ENCODE results near the gene OR1D5. TPM values are rescaled to one million over a fixed set of nuclear protein-coding genes. Genes with fewer than 3 reads are reported as not detected.

The OR1D5 gene
- total and polyA plus RNA-seq, 2 of the 8 experiments (the other 6 are each of a cell fraction or from before 2014, with no cell fraction given) = not detected

GRCh38 chr17:3038941-3039340, 24.5 kb downstream of the OR1D5 start (continued):
- TF ChIP-seq USF2 (IDR thresholded peaks at IDR 0.05; ENCODE audit: low read length) = no peak
- TF ChIP-seq EZH2 (IDR thresholded peaks at IDR 0.05; ENCODE audit: low read depth, low read length, severe bottlenecking) = no peak
- no peak for TF ChIP-seq E2F6 (IDR thresholded peaks at IDR 0.05)
- no peak for TF ChIP-seq TBP (IDR thresholded peaks at IDR 0.05; ENCODE audit: low read depth, low read length)
- TF ChIP-seq MAX (IDR thresholded peaks at IDR 0.05) = no peak
